ENCODE data around the gene SEMA3C. TPM values are rescaled to one million over a fixed set of nuclear protein-coding genes. Genes with fewer than 3 reads are reported as not detected.

SEMA3C gene
- polyA plus RNA-seq, 1 donor from 2014 or later = 386 TPM

DNA sequence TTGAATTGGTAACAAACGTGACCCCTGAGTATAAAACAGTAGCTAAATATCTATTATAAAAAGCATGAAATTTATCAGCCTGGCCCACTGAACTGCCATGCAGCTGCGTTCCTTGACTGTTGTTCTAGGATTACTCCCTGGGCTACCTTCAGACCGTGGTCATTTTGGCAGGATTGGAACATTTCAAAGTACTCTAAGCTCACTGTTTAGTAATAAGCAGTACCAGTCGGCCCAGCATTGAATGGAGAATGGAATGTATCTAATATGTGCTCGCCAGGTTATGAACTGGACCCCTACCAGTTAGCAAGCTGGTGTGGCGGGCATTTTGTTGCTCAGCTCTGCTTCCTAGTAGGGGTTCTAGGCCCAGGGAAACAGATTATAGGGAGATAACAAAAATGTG is 112.2 kb downstream of the SEMA3C start:
- TF ChIP-seq EZH2 (IDR thresholded peaks at IDR 0.05; ENCODE audit: borderline replicate concordance, insufficient read depth, low read length, poor library complexity, severe bottlenecking) (no peak), RAD21 (conservative IDR thresholded peaks at IDR 0.05) (no peak), POLR2AphosphoS5 (IDR thresholded peaks at IDR 0.05) (no peak), SMC3 (conservative IDR thresholded peaks at IDR 0.05; ENCODE audit: poor library complexity) (no peak), TAF1 (IDR thresholded peaks at IDR 0.05; ENCODE audit: low read depth) (no peak), MXI1 (conservative IDR thresholded peaks at IDR 0.05; ENCODE audit: poor library complexity, severe bottlenecking) (no peak), EP300 (conservative IDR thresholded peaks at IDR 0.05; ENCODE audit: poor library complexity, severe bottlenecking) (no peak)
- TF ChIP-seq, protein P1, sequence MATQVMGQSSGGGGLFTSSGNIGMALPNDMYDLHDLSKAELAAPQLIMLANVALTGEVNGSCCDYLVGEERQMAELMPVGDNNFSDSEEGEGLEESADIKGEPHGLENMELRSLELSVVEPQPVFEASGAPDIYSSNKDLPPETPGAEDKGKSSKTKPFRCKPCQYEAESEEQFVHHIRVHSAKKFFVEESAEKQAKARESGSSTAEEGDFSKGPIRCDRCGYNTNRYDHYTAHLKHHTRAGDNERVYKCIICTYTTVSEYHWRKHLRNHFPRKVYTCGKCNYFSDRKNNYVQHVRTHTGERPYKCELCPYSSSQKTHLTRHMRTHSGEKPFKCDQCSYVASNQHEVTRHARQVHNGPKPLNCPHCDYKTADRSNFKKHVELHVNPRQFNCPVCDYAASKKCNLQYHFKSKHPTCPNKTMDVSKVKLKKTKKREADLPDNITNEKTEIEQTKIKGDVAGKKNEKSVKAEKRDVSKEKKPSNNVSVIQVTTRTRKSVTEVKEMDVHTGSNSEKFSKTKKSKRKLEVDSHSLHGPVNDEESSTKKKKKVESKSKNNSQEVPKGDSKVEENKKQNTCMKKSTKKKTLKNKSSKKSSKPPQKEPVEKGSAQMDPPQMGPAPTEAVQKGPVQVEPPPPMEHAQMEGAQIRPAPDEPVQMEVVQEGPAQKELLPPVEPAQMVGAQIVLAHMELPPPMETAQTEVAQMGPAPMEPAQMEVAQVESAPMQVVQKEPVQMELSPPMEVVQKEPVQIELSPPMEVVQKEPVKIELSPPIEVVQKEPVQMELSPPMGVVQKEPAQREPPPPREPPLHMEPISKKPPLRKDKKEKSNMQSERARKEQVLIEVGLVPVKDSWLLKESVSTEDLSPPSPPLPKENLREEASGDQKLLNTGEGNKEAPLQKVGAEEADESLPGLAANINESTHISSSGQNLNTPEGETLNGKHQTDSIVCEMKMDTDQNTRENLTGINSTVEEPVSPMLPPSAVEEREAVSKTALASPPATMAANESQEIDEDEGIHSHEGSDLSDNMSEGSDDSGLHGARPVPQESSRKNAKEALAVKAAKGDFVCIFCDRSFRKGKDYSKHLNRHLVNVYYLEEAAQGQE (IDR thresholded peaks at IDR 0.05; ENCODE audit: borderline replicate concordance) = no peak
- TF ChIP-seq, protein P2, sequence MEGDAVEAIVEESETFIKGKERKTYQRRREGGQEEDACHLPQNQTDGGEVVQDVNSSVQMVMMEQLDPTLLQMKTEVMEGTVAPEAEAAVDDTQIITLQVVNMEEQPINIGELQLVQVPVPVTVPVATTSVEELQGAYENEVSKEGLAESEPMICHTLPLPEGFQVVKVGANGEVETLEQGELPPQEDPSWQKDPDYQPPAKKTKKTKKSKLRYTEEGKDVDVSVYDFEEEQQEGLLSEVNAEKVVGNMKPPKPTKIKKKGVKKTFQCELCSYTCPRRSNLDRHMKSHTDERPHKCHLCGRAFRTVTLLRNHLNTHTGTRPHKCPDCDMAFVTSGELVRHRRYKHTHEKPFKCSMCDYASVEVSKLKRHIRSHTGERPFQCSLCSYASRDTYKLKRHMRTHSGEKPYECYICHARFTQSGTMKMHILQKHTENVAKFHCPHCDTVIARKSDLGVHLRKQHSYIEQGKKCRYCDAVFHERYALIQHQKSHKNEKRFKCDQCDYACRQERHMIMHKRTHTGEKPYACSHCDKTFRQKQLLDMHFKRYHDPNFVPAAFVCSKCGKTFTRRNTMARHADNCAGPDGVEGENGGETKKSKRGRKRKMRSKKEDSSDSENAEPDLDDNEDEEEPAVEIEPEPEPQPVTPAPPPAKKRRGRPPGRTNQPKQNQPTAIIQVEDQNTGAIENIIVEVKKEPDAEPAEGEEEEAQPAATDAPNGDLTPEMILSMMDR (IDR thresholded peaks at IDR 0.05; ENCODE audit: poor library complexity, severe bottlenecking) = no peak
- H3F3A ChIP-seq (ENCODE audit: insufficient read depth, low read length, poor library complexity, severe bottlenecking) = no peaks in the 10 kb centered on the region

DNA sequence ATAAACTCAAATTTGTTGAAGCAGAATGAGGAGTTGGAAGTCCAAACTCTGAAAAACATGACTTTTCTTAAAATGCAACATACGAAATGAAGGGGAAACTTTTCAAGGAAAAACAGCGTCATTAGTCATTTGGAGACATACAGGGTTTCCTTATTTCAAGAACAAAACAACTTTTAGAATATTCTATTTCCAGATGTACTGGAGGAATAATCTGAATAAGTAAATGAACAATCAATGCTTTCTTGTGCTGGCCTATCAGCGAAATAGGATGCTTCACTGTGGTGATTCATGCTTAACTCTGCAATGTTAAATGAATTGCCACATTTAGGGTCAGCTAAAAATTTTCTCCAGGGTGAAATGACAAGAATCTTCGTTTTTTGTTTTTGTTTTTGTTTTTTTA is 114.3 kb downstream of the SEMA3C start:
- H3K4me3 ChIP-seq (ENCODE audit: low read length) = no peak overlapping the region

More for the DNA sequence above, 112.2 kb downstream of the SEMA3C start:
- H4K20me1 ChIP-seq (ENCODE audit: insufficient read depth) = no peaks in the 10 kb centered on the region
- no peak overlapping the region for H2AFZ ChIP-seq (ENCODE audit: low read depth, low read length)
- no peaks in the 10 kb centered on the region for H3K9me2 ChIP-seq (ENCODE audit: insufficient read depth, low read length)
- no peak overlapping the region for H3K9ac ChIP-seq (ENCODE audit: low read length)
- H3K36me3 ChIP-seq (ENCODE audit: insufficient read depth, low read length) = peaks cover 4% of the 10 kb centered on the region
- H3K9me3 ChIP-seq (ENCODE audit: low read length) = no peaks in the 10 kb centered on the region
- no peak overlapping the region for H3K4me2 ChIP-seq (ENCODE audit: low read length)
- no peaks in the 10 kb centered on the region for H3K27me3 ChIP-seq (ENCODE audit: insufficient read depth, low read depth, low read length)
- H3K4me3 ChIP-seq (ENCODE audit: low read length) = no peak overlapping the region
- no peak overlapping the region for H3K27ac ChIP-seq (ENCODE audit: low read length)
- H3K79me2 ChIP-seq (replicated peaks; ENCODE audit: insufficient read depth, low read length) = no peaks in the 10 kb centered on the region

More for the DNA sequence above, 114.3 kb downstream of the SEMA3C start:
- Histone ChIP-seq H3K4me2 (ENCODE audit: low read length) (no peak overlapping the region), H3K9me2 (ENCODE audit: insufficient read depth, low read length) (no peaks in the 10 kb centered on the region), H3K9ac (ENCODE audit: low read length) (no peak overlapping the region), H3F3A (ENCODE audit: insufficient read depth, low read length, poor library complexity, severe bottlenecking) (no peaks in the 10 kb centered on the region), H3K9me3 (ENCODE audit: low read length) (no peaks in the 10 kb centered on the region), H4K20me1 (ENCODE audit: insufficient read depth) (no peaks in the 10 kb centered on the region), H3K27ac (ENCODE audit: low read length) (no peak overlapping the region), H3K36me3 (ENCODE audit: insufficient read depth, low read length) (peaks cover 4% of the 10 kb centered on the region), H3K27me3 (ENCODE audit: insufficient read depth, low read depth, low read length) (no peaks in the 10 kb centered on the region), H2AFZ (ENCODE audit: low read depth, low read length) (no peak overlapping the region), H3K79me2 (replicated peaks; ENCODE audit: insufficient read depth, low read length) (no peaks in the 10 kb centered on the region)
- TF ChIP-seq RAD21 (conservative IDR thresholded peaks at IDR 0.05) = no peak
- TF ChIP-seq EP300 (conservative IDR thresholded peaks at IDR 0.05; ENCODE audit: poor library complexity, severe bottlenecking) = no peak
- no peak for TF ChIP-seq EZH2 (IDR thresholded peaks at IDR 0.05; ENCODE audit: borderline replicate concordance, insufficient read depth, low read length, poor library complexity, severe bottlenecking)
- TF ChIP-seq, protein P2 (IDR thresholded peaks at IDR 0.05; ENCODE audit: poor library complexity, severe bottlenecking) = no peak
- no peak for TF ChIP-seq MXI1 (conservative IDR thresholded peaks at IDR 0.05; ENCODE audit: poor library complexity, severe bottlenecking)
- no peak for TF ChIP-seq POLR2AphosphoS5 (IDR thresholded peaks at IDR 0.05)
- no peak for TF ChIP-seq TAF1 (IDR thresholded peaks at IDR 0.05; ENCODE audit: low read depth)
- TF ChIP-seq, protein P1 (IDR thresholded peaks at IDR 0.05; ENCODE audit: borderline replicate concordance) = no peak
- no peak for TF ChIP-seq SMC3 (conservative IDR thresholded peaks at IDR 0.05; ENCODE audit: poor library complexity)

Measured in neural cell (in vitro differentiated cells).